ENCODE measurements around the gene VAMP2. TPM values are rescaled to one million over a fixed set of nuclear protein-coding genes. Genes with fewer than 3 reads are reported as not detected.

Gene VAMP2
- total and polyA plus RNA-seq, 10 of the 15 experiments (the other 5 are each of a cell fraction or from before 2014, with no cell fraction given) = 3.0 to 35.2 (median 25.0) TPM

GRCh38 chr17:8159459-8160223 lies 3.1 kb downstream of the VAMP2 start:
- ChIA-PET CTCF (interaction anchor here (0.6 to 5.3 kb wide), 16 partner anchors 8 to 140 kb away, joined by 3 to 46 read pairs (median 7); partner anchors contain the start of genes ALOXE3 and HES7), SMC1A (ENCODE audit: uncharacterized antibody, unreplicated experiment) (interaction anchor here (0.6 to 2.7 kb wide), 6 partner anchors 21 to 141 kb away, joined by 3 to 15 read pairs (median 6); no protein-coding TSS in a partner anchor), RAD21 (ENCODE audit: unreplicated experiment) (interaction anchor here (0.8 to 2.4 kb wide), 7 partner anchors 13 to 66 kb away, joined by 3 to 16 read pairs (median 4); partner anchors contain the start of gene HES7), POLR2A (interaction anchor here (1.1 to 2.3 kb wide), 2 partner anchors 22 to 37 kb away, joined by 5 to 11 read pairs; no protein-coding TSS in a partner anchor)
- Histone ChIP-seq H3K4me3 (no peak overlapping the region), H3K27me3 (replicated peaks in 1 of 2; ENCODE audit: control insufficient read depth in 2 of 2, insufficient read depth in 2 of 2, low read length in 1 of 2) (no peaks in the 10 kb centered on the region), H3K79me2 (ENCODE audit: control insufficient read depth, insufficient read depth, low read length) (peaks cover 26% of the 10 kb centered on the region), H2AFZ (ENCODE audit: control insufficient read depth, low read depth, low read length) (no peak overlapping the region), H3K27ac (ENCODE audit: control insufficient read depth, insufficient read depth) (no peak overlapping the region), H3K4me1 (ENCODE audit: control insufficient read depth, insufficient read depth, low read length) (peaks cover 36% of the 10 kb centered on the region), H3K4me2 (ENCODE audit: control insufficient read depth, insufficient read depth) (no peak overlapping the region; the same call in 1 of the 2 replicates), H3K9me3 (replicated peaks; ENCODE audit: control insufficient read depth, insufficient read depth, low read length) (no peaks in the 10 kb centered on the region), H3K36me3 (ENCODE audit: control insufficient read depth in 2 of 2, insufficient read depth in 2 of 2, low read length in 1 of 2) (peaks cover 0 to 5% of the 10 kb centered on the region in 2 experiments; a peak in 1 of 4 replicates), H3K9ac (ENCODE audit: control insufficient read depth, insufficient read depth, low read length) (no peak overlapping the region; the same call in 1 of the 2 replicates), H4K20me1 (ENCODE audit: control insufficient read depth, insufficient read depth) (no peaks in the 10 kb centered on the region)
- intact Hi-C loops (cut with micrococcal nuclease; ENCODE audit: unreplicated experiment) = loop anchor here (5.0 kb wide), 1 partner anchor 97 kb away; no protein-coding TSS in a partner anchor
- no peak for TF ChIP-seq CBX5 (IDR thresholded peaks at IDR 0.05; ENCODE audit: low read depth)
- no peak for TF ChIP-seq ZNF274 (IDR thresholded peaks at IDR 0.05; ENCODE audit: insufficient read depth, insufficient read length)
- no peak for TF ChIP-seq CHD2 (IDR thresholded peaks at IDR 0.05; ENCODE audit: borderline replicate concordance, low read depth, low read length)
- no peak for TF ChIP-seq SP1 (IDR thresholded peaks at IDR 0.05; ENCODE audit: low read depth, low read length)
- 86% methylated on average over 4 of the region's 4 CpGs for WGBS (ENCODE audit: insufficient coverage, insufficient replicate concordance, low lambda C conversion rate, missing lambda C conversion rate)
- FAIRE-seq (no peak), ATAC-seq (no peak), DNase-seq (ENCODE audit: low read depth, low spot score) (no peak)
- no TSS peak for BruUV-seq (replicated peaks)
- in situ Hi-C loops (cut with MboI) = no loop called here

GRCh38 chr17:8159032-8159400 lies 3.7 kb downstream of the VAMP2 start:
- Histone ChIP-seq H3K36me3 (ENCODE audit: control insufficient read depth in 2 of 2, insufficient read depth in 2 of 2, low read length in 1 of 2) (peaks cover 0 to 5% of the 10 kb centered on the region in 2 experiments; a peak in 1 of 4 replicates), H3K27me3 (replicated peaks in 1 of 2; ENCODE audit: control insufficient read depth in 2 of 2, insufficient read depth in 2 of 2, low read length in 1 of 2) (no peaks in the 10 kb centered on the region), H4K20me1 (ENCODE audit: control insufficient read depth, insufficient read depth) (no peaks in the 10 kb centered on the region), H3K4me1 (ENCODE audit: control insufficient read depth, insufficient read depth, low read length) (peaks cover 30% of the 10 kb centered on the region), H3K79me2 (ENCODE audit: control insufficient read depth, insufficient read depth, low read length) (peaks cover 26% of the 10 kb centered on the region), H2AFZ (ENCODE audit: control insufficient read depth, low read depth, low read length) (no peak overlapping the region), H3K4me2 (ENCODE audit: control insufficient read depth, insufficient read depth) (no peak overlapping the region), H3K9me3 (replicated peaks; ENCODE audit: control insufficient read depth, insufficient read depth, low read length) (no peaks in the 10 kb centered on the region), H3K27ac (ENCODE audit: control insufficient read depth, insufficient read depth) (no peak overlapping the region), H3K9ac (ENCODE audit: control insufficient read depth, insufficient read depth, low read length) (no peak overlapping the region), H3K4me3 (no peak overlapping the region)
- 22% methylated on average over 2 of the region's 3 CpGs for WGBS (ENCODE audit: insufficient coverage, insufficient replicate concordance, low lambda C conversion rate, missing lambda C conversion rate)
- CTCF ChIA-PET = interaction anchor here (0.7 to 5.3 kb wide), 17 partner anchors 8 to 142 kb away, joined by 3 to 46 read pairs (median 6); partner anchors contain the start of genes ALOXE3 and HES7
- in situ Hi-C loops (cut with MboI) = no loop called here
- intact Hi-C loops (cut with micrococcal nuclease; ENCODE audit: unreplicated experiment) = no loop called here
- no TSS peak for BruUV-seq (replicated peaks)
- SMC1A ChIA-PET (ENCODE audit: uncharacterized antibody, unreplicated experiment) = interaction anchor here (0.9 to 5.1 kb wide), 9 partner anchors 20 to 101 kb away, joined by 3 to 42 read pairs (median 6); partner anchors contain the start of genes ALOXE3 and HES7
- RAD21 ChIA-PET (ENCODE audit: unreplicated experiment) = interaction anchor here (0.7 to 2.4 kb wide), 10 partner anchors 15 to 141 kb away, joined by 3 to 16 read pairs (median 4); partner anchors contain the start of gene HES7
- ATAC-seq (no peak), FAIRE-seq (no peak), DNase-seq (ENCODE audit: low read depth, low spot score) (no peak)
- POLR2A ChIA-PET = interaction anchor here (1.1 to 7.5 kb wide), 4 partner anchors 21 to 64 kb away, joined by 5 to 71 read pairs (median 8); partner anchors contain the start of gene BORCS6
- no peak for TF ChIP-seq RAD21 (IDR thresholded peaks at IDR 0.05; ENCODE audit: insufficient read depth, low read depth, low read length)
- no peak for TF ChIP-seq NKRF (conservative IDR thresholded peaks at IDR 0.05)
- no peak for TF ChIP-seq RCOR1 (conservative IDR thresholded peaks at IDR 0.05; ENCODE audit: low read depth, low read length)
- no peak for TF ChIP-seq GABPA (IDR thresholded peaks at IDR 0.05; ENCODE audit: low read depth)
- TF ChIP-seq CBX3 (IDR thresholded peaks at IDR 0.05; ENCODE audit: borderline replicate concordance, low read depth) = no peak
- no peak for TF ChIP-seq SMAD1 (IDR thresholded peaks at IDR 0.05; ENCODE audit: low read depth, partially characterized antibody)
- no peak for TF ChIP-seq ZNF24 (IDR thresholded peaks at IDR 0.05)

Data from GM12878 (cell line).